K562 (cell line): ENCODE data around the gene ITPA. TPM values are rescaled to one million over a fixed set of nuclear protein-coding genes. Genes with fewer than 3 reads are reported as not detected.

ENCODE experiments used
- ATAC-seq: fragments of 200-7000 bp; cut with Tn5 transposase; 3 replicates; pipeline ENCODE4 v1.9.1; 2020; ENCODE audit warnings: moderate library complexity
- BruUV-seq: library from RNA; stranded (reverse); fragments of 400-500 nt; replicated peaks from 2 replicates; lab custom pipeline; 2021; lab: Mats Ljungman, UMichigan
- CTCF ChIA-PET: fragments of 300-600 bp; formaldehyde crosslinking; extraction: SDS; loops from one replicate; lab custom pipeline; 2021; ENCODE audit warnings: low intra/inter-chr PET ratio; lab: Yijun Ruan, JAX
- POLR2A ChIA-PET: fragments of 300-600, 350-650 bp; sonication (Branson Sonifier 250); formaldehyde crosslinking; extraction: SDS; loops from one replicate; lab custom pipeline; 2021; ENCODE audit warnings: antibody characterized with exemption, inconsistent platforms; lab: Yijun Ruan, JAX
- DNase-seq, 4 experiments: peaks; one replicate each; pipeline versions ENCODE4 v3.0.0 to v3.0.0-alpha.2; 2011 to 2018; ENCODE audit warnings: low spot score in 3 of 4, mixed read lengths in 3 of 4; ENCODE audit errors: extremely low read depth in 1 of 4
- FAIRE-seq: peaks from 2 replicates; lab custom pipeline; 2011; peaks lifted over from hg19 to GRCh38; lab: Jason Lieb, UNC
- H2AFZ ChIP-seq: 2 replicates; pipeline ENCODE4 v1.6.0; 2011; ENCODE audit warnings: low read depth, low read length, control low read depth, inconsistent platforms
- H3K27ac ChIP-seq: fragments of 200-600 bp; 3 replicates; pipeline ENCODE4 v1.8.0; 2011; ENCODE audit warnings: low read depth, mild to moderate bottlenecking, control low read depth, inconsistent platforms, low read length, moderate library complexity, mixed read lengths; ENCODE audit errors: extremely low read depth
- H3K27me3 ChIP-seq, 2 experiments: fragments of 300-600 bp in 1 of 2; 2 replicates in 1 of 2; 3 replicates in 1 of 2; pipeline versions ENCODE4 v1.6.0 to v1.8.0; 2011; ENCODE audit warnings: inconsistent platforms in 2 of 2, low read length in 2 of 2, mild to moderate bottlenecking in 1 of 2, mixed read lengths in 1 of 2, moderate library complexity in 1 of 2; ENCODE audit not compliant: control insufficient read depth in 2 of 2, insufficient read depth in 2 of 2
- H3K36me3 ChIP-seq: fragments of 300-600 bp; 3 replicates; pipeline ENCODE4 v1.8.0; 2011; ENCODE audit warnings: mild to moderate bottlenecking, low read length, inconsistent platforms; ENCODE audit not compliant: control insufficient read depth, insufficient read depth
- H3K4me1 ChIP-seq, 2 experiments: fragments of 200-600 bp in 1 of 2; replicated peaks in 1 of 2; 2 replicates in 1 of 2; 3 replicates in 1 of 2; pipeline versions ENCODE4 v1.5.1 to v1.8.0; 2011; ENCODE audit warnings: inconsistent platforms in 2 of 2, low read length in 2 of 2, mild to moderate bottlenecking in 1 of 2, mixed read lengths in 1 of 2, moderate library complexity in 1 of 2; ENCODE audit not compliant: control insufficient read depth in 2 of 2, insufficient read depth in 2 of 2
- H3K4me2 ChIP-seq: 2 replicates; pipeline ENCODE4 v1.6.1; 2011; ENCODE audit warnings: low read length, control low read depth, inconsistent platforms, mixed read lengths; ENCODE audit not compliant: insufficient read depth
- H3K4me3 ChIP-seq: fragments of 200-600 bp; sonication (generic), shearing (Covaris generic); 2 replicates; pipeline ENCODE4 v1.5.1; 2016; ENCODE audit warnings: control low read depth, inconsistent platforms
- H3K79me2 ChIP-seq: fragments of 200-600 bp; 3 replicates; pipeline ENCODE4 v1.8.0; 2011; ENCODE audit warnings: low read length, inconsistent platforms; ENCODE audit not compliant: control insufficient read depth, insufficient read depth
- H3K9ac ChIP-seq, 2 experiments: 2 replicates each; pipeline versions ENCODE4 v1.6.0 to v1.6.1; 2011; ENCODE audit warnings: low read depth in 2 of 2, low read length in 2 of 2, control low read depth in 1 of 2, inconsistent platforms in 1 of 2, mild to moderate bottlenecking in 1 of 2, mixed read lengths in 1 of 2; ENCODE audit not compliant: insufficient read depth in 1 of 2
- H3K9me1 ChIP-seq: one replicate; pipeline ENCODE4 v1.6.0; 2011; ENCODE audit warnings: inconsistent platforms, mild to moderate bottlenecking, low read length, moderate library complexity; ENCODE audit not compliant: control insufficient read depth, insufficient read depth
- H3K9me3 ChIP-seq: replicated peaks from 2 replicates; pipeline ENCODE4 v1.5.1; 2011; ENCODE audit warnings: low read depth, low read length, inconsistent platforms; ENCODE audit not compliant: control insufficient read depth, insufficient read depth
- H4K20me1 ChIP-seq: replicated peaks from 2 replicates; pipeline ENCODE4 v1.6.1; 2011; ENCODE audit warnings: low read length, inconsistent platforms, mixed read lengths; ENCODE audit not compliant: control insufficient read depth, insufficient read depth
- ARID2 ChIP-seq: fragments of 450-650 bp; IDR thresholded peaks from 2 replicates; pipeline ENCODE4 v1.6.1; 2017; ENCODE audit warnings: antibody characterized with exemption, mild to moderate bottlenecking
- BRD9 ChIP-seq: fragments of 450-650 bp; IDR thresholded peaks from 2 replicates; pipeline ENCODE4 v1.6.1; 2018; ENCODE audit warnings: low read depth; ENCODE audit not compliant: partially characterized antibody
- FOXK2 ChIP-seq, 2 experiments: fragments of 450-650 bp; IDR thresholded peaks in 1 of 2; conservative IDR thresholded peaks in 1 of 2; 2 replicates each; pipeline ENCODE4 v1.6.1; 2016; ENCODE audit warnings: low read depth in 2 of 2, mild to moderate bottlenecking in 1 of 2
- HOXB6 ChIP-seq: fragments of 250-450 bp; sonication (Bioruptor Pico); IDR thresholded peaks from 2 replicates; pipeline ENCODE4 v1.5.1; 2022; ENCODE audit warnings: mild to moderate bottlenecking, borderline replicate concordance
- KLF10 ChIP-seq: fragments of 250-450 bp; sonication (Bioruptor Pico); IDR thresholded peaks from 2 replicates; pipeline ENCODE4 v1.6.1; 2021; ENCODE audit warnings: matching md5 sums
- MAFG ChIP-seq: fragments of 450-650 bp; conservative IDR thresholded peaks from 2 replicates; pipeline ENCODE4 v1.6.1; 2016; ENCODE audit warnings: missing genetic modification characterization, missing compliant biosample characterization
- MYC ChIP-seq, 2 experiments: fragments of 250-450 bp in 1 of 2; sonication (Bioruptor Pico) in 1 of 2; IDR thresholded peaks; 2 replicates each; pipeline versions ENCODE4 v1.5.1 to v1.6.1; 2012 to 2021; ENCODE audit warnings: low read depth in 2 of 2, borderline replicate concordance in 1 of 2, improper control_type of control experiment in 1 of 2, low read length in 1 of 2, mild to moderate bottlenecking in 1 of 2, moderate library complexity in 1 of 2
- SAFB2 ChIP-seq: fragments of 200-400 bp; formaldehyde crosslinking; IDR thresholded peaks from 2 replicates; pipeline ENCODE4 v1.6.1; 2018; ENCODE audit warnings: borderline replicate concordance, low read length, low read depth, moderate library complexity; ENCODE audit not compliant: severe bottlenecking
- STAT5B ChIP-seq: fragments of 250-450 bp; sonication (Bioruptor Pico); IDR thresholded peaks from 2 replicates; pipeline ENCODE4 v1.8.0; 2021; ENCODE audit warnings: mild to moderate bottlenecking, inconsistent platforms
- USF2 ChIP-seq: sonication (generic); formaldehyde crosslinking; IDR thresholded peaks from 2 replicates; pipeline ENCODE4 v1.5.0; 2020; ENCODE audit warnings: missing genetic modification reagents
- WHSC1 ChIP-seq: IDR thresholded peaks from one replicate; pipeline ENCODE4 v1.6.1; 2012; ENCODE audit warnings: low read length, control low read depth, inconsistent platforms
- ZNF184 ChIP-seq: sonication (generic); formaldehyde crosslinking; IDR thresholded peaks from 2 replicates; pipeline ENCODE4 v1.5.0; 2020; ENCODE audit warnings: missing genetic modification reagents
- WGBS: fragments of 100-300 bp; shearing (Covaris generic); methylation state at CpG from one replicate; pipeline ENCODE4 v1.1.6; 2016; ENCODE audit warnings: low coverage, mixed read lengths; ENCODE audit not compliant: insufficient coverage; ENCODE audit errors: missing lambda C conversion rate; 5-methylcytosine and 5-hydroxymethylcytosine counted together
- in situ Hi-C: fragments of 300-500 bp; cut with MboI; formaldehyde crosslinking; loops from 4 replicates; pipeline ENCODE4 v1.15.0; 2018; ENCODE audit warnings: inconsistent platforms, mixed read lengths
- intact Hi-C: fragments of 100-400 bp; cut with micrococcal nuclease; formaldehyde crosslinking; loops from 2 replicates; pipeline ENCODE4 v1.14.2; 2022
- polyA plus RNA-seq, 8 experiments: library from polyadenylated mRNA; depleted of rRNA in 4 of 8; stranded (reverse) in 5 of 8; unstranded in 3 of 8; fragments of >200 nt; fragmentation: Nextera tagmentation in 2 of 8; fragmentation: Illumina TruSeq in 1 of 8; extraction: Ambion mirVana in 2 of 8; extraction: Trizol in 1 of 8; gene quantifications; 2 replicates each; pipeline versions ENCODE4 v1.2.1 to v1.2.3, GENCODE V29; 2011 to 2014; ENCODE audit warnings: inconsistent platforms in 1 of 8, missing spikeins in 1 of 8
- total RNA-seq, 7 experiments: library from RNA; depleted of rRNA in 6 of 7; stranded (reverse); fragments of >200 nt in 6 of 7; fragmentation: Illumina TruSeq in 2 of 7; extraction: Trizol in 2 of 7; gene quantifications; 2 replicates each; pipeline versions ENCODE4 v1.2.1 to v1.2.3, GENCODE V29; 2011 to 2021; ENCODE audit warnings: low replicate concordance in 1 of 7
- TF ChIP-seq, protein P1 (sequence below): IDR thresholded peaks from 3 replicates; pipeline ENCODE4 v1.6.1; 2011; ENCODE audit warnings: borderline replicate concordance, mild to moderate bottlenecking, moderate library complexity; ENCODE audit not compliant: insufficient read length; ENCODE audit errors: extremely low read depth
- TF ChIP-seq, protein P2 (sequence below): IDR thresholded peaks from 2 replicates; pipeline ENCODE4 v1.6.1; 2016; ENCODE audit warnings: missing genetic modification characterization, missing compliant biosample characterization

The ITPA gene
- total and polyA plus RNA-seq, 9 of the 15 experiments (the other 6 are each of a cell fraction or from before 2014, with no cell fraction given): 5.0 to 79.7 (median 36.7) TPM

GRCh38 chr20:3164043-3164762 is 45.1 kb upstream of the ITPA start (continued):
- TF ChIP-seq SAFB2 (no peak), ARID2 (no peak)
- TF ChIP-seq, protein P1, sequence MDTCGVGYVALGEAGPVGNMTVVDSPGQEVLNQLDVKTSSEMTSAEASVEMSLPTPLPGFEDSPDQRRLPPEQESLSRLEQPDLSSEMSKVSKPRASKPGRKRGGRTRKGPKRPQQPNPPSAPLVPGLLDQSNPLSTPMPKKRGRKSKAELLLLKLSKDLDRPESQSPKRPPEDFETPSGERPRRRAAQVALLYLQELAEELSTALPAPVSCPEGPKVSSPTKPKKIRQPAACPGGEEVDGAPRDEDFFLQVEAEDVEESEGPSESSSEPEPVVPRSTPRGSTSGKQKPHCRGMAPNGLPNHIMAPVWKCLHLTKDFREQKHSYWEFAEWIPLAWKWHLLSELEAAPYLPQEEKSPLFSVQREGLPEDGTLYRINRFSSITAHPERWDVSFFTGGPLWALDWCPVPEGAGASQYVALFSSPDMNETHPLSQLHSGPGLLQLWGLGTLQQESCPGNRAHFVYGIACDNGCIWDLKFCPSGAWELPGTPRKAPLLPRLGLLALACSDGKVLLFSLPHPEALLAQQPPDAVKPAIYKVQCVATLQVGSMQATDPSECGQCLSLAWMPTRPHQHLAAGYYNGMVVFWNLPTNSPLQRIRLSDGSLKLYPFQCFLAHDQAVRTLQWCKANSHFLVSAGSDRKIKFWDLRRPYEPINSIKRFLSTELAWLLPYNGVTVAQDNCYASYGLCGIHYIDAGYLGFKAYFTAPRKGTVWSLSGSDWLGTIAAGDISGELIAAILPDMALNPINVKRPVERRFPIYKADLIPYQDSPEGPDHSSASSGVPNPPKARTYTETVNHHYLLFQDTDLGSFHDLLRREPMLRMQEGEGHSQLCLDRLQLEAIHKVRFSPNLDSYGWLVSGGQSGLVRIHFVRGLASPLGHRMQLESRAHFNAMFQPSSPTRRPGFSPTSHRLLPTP: no peak

DNA sequence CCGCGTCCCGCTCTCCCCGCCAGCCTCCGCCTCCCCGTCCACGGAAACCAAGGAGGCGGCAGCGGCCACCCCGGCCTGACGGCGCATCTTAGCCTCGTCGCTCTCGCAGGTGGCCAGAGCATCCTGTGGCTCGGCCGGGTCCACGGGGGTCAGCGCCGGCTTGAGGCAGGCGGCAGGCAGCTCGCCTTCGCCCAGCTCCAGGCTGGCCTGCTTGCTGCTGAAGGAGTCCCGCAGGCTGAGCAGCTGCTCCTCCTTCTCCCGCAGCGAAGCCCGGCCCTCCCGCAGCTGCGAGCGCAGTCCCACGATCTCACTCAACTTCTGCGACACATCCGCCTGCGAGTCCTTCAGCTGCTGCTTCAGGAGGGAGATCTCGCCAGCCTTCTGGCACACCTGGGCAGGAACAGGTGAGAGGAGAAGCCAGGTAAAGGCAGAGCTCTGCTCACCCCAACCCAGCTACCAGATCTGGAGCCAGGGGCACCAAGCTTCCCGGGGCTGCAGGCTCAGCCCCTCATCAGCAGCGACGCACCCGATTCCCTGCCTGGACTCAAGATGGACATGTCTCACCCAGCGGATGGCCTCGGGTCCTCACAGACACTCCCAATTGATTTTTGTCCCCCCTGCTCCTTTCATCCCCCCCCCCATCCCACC is 44.4 kb upstream of the ITPA start:
- Histone ChIP-seq H3K4me1 (peaks cover 0 to 46% of the 10 kb centered on the region in 2 experiments; a peak in 3 of 5 replicates), H3K4me2 (no peak overlapping the region), H3K4me3 (no peak overlapping the region), H3K27ac (no peak overlapping the region), H3K9me3 (no peaks in the 10 kb centered on the region), H3K79me2 (0 out of 3 replicates have a peak, but pooled peaks cover under 1% of the 10 kb centered on the region), H2AFZ (no peak overlapping the region), H3K36me3 (no peaks in the 10 kb centered on the region), H3K9ac (no peak overlapping the region), H3K27me3 (no peaks in the 10 kb centered on the region), H3K9me1 (no peaks in the 10 kb centered on the region), H4K20me1 (no peaks in the 10 kb centered on the region)
- WGBS: 77% methylated on average over 23 of the region's 41 CpGs
- intact Hi-C loops (no loop called here), in situ Hi-C loops (no loop called here)
- BruUV-seq: no TSS peak
- DNase-seq (no peak), FAIRE-seq (no peak), ATAC-seq (no peak)
- ChIA-PET CTCF (no interaction called here), POLR2A (no interaction called here)
- TF ChIP-seq USF2 (no peak), FOXK2 (conservative IDR thresholded peaks at IDR 0.05 in 1 of 2, IDR thresholded peaks at IDR 0.05 in 1 of 2; ENCODE audit: low read depth in 2 of 2) (no peak), MYC (IDR thresholded peaks at IDR 0.05; ENCODE audit: low read depth, low read length) (no peak), MYC (CRISPR knock-in tag; IDR thresholded peaks at IDR 0.05; ENCODE audit: borderline replicate concordance, low read depth) (no peak), ZNF184 (CRISPR knock-in tag) (no peak), KLF10 (CRISPR knock-in tag) (no peak), HOXB6 (CRISPR knock-in tag) (no peak), STAT5B (no peak), BRD9 (no peak), WHSC1 (no peak), MAFG (tag) (no peak)
- TF ChIP-seq, protein P2, sequence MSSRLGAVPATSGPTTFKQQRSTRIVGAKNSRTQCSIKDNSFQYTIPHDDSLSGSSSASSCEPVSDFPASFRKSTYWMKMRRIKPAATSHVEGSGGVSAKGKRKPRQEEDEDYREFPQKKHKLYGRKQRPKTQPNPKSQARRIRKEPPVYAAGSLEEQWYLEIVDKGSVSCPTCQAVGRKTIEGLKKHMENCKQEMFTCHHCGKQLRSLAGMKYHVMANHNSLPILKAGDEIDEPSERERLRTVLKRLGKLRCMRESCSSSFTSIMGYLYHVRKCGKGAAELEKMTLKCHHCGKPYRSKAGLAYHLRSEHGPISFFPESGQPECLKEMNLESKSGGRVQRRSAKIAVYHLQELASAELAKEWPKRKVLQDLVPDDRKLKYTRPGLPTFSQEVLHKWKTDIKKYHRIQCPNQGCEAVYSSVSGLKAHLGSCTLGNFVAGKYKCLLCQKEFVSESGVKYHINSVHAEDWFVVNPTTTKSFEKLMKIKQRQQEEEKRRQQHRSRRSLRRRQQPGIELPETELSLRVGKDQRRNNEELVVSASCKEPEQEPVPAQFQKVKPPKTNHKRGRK: no peak
